SK-N-SH treated with all-trans-retinoic acid at 6 μM for 48 hours (cell line): ENCODE measurements around the gene DGUOK.

Source experiments
- ATAC-seq: fragments of 200-7000 bp; cut with Tn5 transposase; 3 replicates; pipeline ENCODE4 v1.9.1; 2020; ENCODE audit warnings: mild to moderate bottlenecking, moderate library complexity
- CREB5 ChIP-seq: fragments of 250-450 bp; sonication (Bioruptor Pico); IDR thresholded peaks from 2 replicates; pipeline ENCODE4 v1.5.1; 2020; ENCODE audit warnings: low read depth, mild to moderate bottlenecking, moderate library complexity
- CSDC2 ChIP-seq: fragments of 250-450 bp; sonication (Bioruptor Pico); IDR thresholded peaks from 2 replicates; pipeline ENCODE4 v1.5.0; 2020; ENCODE audit warnings: mild to moderate bottlenecking, moderate library complexity
- CSRNP3 ChIP-seq: fragments of 250-450 bp; sonication (Bioruptor Pico); IDR thresholded peaks from 2 replicates; pipeline ENCODE4 v1.5.1; 2021; ENCODE audit warnings: mild to moderate bottlenecking, moderate library complexity
- ESRRG ChIP-seq: fragments of 250-450 bp; sonication (Bioruptor Pico); IDR thresholded peaks from 2 replicates; pipeline ENCODE4 v1.6.1; 2021; ENCODE audit warnings: mild to moderate bottlenecking
- GLIS3 ChIP-seq: fragments of 250-450 bp; sonication (Bioruptor Pico); IDR thresholded peaks from 2 replicates; pipeline ENCODE4 v1.5.0; 2020; ENCODE audit warnings: mild to moderate bottlenecking, moderate library complexity
- ISL1 ChIP-seq: fragments of 250-450 bp; sonication (Bioruptor Pico); IDR thresholded peaks from 2 replicates; pipeline ENCODE4 v2.1.2; 2022; ENCODE audit warnings: mild to moderate bottlenecking, moderate library complexity
- OSR1 ChIP-seq: fragments of 250-450 bp; sonication (Bioruptor Pico); IDR thresholded peaks from 2 replicates; pipeline ENCODE4 v1.8.0; 2022; ENCODE audit warnings: moderate library complexity, mild to moderate bottlenecking, inconsistent platforms
- PATZ1 ChIP-seq: fragments of 250-450 bp; sonication (Bioruptor Pico); IDR thresholded peaks from 2 replicates; pipeline ENCODE4 v1.8.0; 2020; ENCODE audit warnings: mild to moderate bottlenecking, moderate library complexity, borderline replicate concordance
- POU6F1 ChIP-seq: fragments of 250-450 bp; sonication (Bioruptor Pico); IDR thresholded peaks from 2 replicates; pipeline ENCODE4 v1.8.0; 2021; ENCODE audit warnings: low read depth, mild to moderate bottlenecking, moderate library complexity, borderline replicate concordance
- PPARA ChIP-seq: fragments of 250-450 bp; sonication (Bioruptor Pico); IDR thresholded peaks from 2 replicates; pipeline ENCODE4 v1.5.0; 2020; ENCODE audit warnings: mild to moderate bottlenecking, borderline replicate concordance
- RARB ChIP-seq: fragments of 250-450 bp; sonication (Bioruptor Pico); IDR thresholded peaks from 2 replicates; pipeline ENCODE4 v1.8.0; 2021; ENCODE audit warnings: mild to moderate bottlenecking, moderate library complexity
- TOX ChIP-seq: fragments of 250-450 bp; sonication (Bioruptor Pico); IDR thresholded peaks from 2 replicates; pipeline ENCODE4 v1.8.0; 2021; ENCODE audit warnings: mild to moderate bottlenecking, moderate library complexity, borderline replicate concordance
- TSHZ2 ChIP-seq: fragments of 250-450 bp; sonication (Bioruptor Pico); IDR thresholded peaks from 2 replicates; pipeline ENCODE4 v1.5.0; 2020; ENCODE audit warnings: mild to moderate bottlenecking, moderate library complexity
- ZC3H10 ChIP-seq: fragments of 250-450 bp; sonication (Bioruptor Pico); IDR thresholded peaks from 2 replicates; pipeline ENCODE4 v1.5.1; 2021; ENCODE audit warnings: mild to moderate bottlenecking, moderate library complexity
- ZFP3 ChIP-seq: fragments of 250-450 bp; sonication (Bioruptor Pico); IDR thresholded peaks from 2 replicates; pipeline ENCODE4 v1.5.0; 2020; ENCODE audit warnings: mild to moderate bottlenecking, moderate library complexity
- ZNF565 ChIP-seq: fragments of 450-650 bp; formaldehyde crosslinking; conservative IDR thresholded peaks from 2 replicates; pipeline ENCODE4 v1.5.0; 2020; ENCODE audit warnings: low read depth, mild to moderate bottlenecking, moderate library complexity
- ZNF8 ChIP-seq: fragments of 450-650 bp; formaldehyde crosslinking; IDR thresholded peaks from 2 replicates; pipeline ENCODE4 v1.5.0; 2020; ENCODE audit warnings: mild to moderate bottlenecking, moderate library complexity

DGUOK gene

GRCh38 chr2:73917696-73918207 is 8.9 kb upstream of the DGUOK start (continued):
- TF ChIP-seq TSHZ2 (no peak), PPARA (CRISPR knock-in tag) (no peak), CSRNP3 (CRISPR knock-in tag) (no peak), CREB5 (CRISPR knock-in tag) (no peak), RARB (CRISPR knock-in tag) (no peak)

GRCh38 chr2:73918856-73919255 is 7.8 kb upstream of the DGUOK start:
- TF ChIP-seq TOX (CRISPR knock-in tag) (no peak), ZFP3 (CRISPR knock-in tag) (no peak), CSDC2 (CRISPR knock-in tag) (no peak), OSR1 (CRISPR knock-in tag) (no peak), ZNF8 (no peak), GLIS3 (CRISPR knock-in tag) (no peak)
- ATAC-seq: no peak

GRCh38 chr2:73919596-73920228 is 7.0 kb upstream of the DGUOK start:
- TF ChIP-seq TOX (CRISPR knock-in tag): no peak
- TF ChIP-seq, all 23 proteins: peak for 0
- no peak for ATAC-seq

- peak; percentile 83 for ATAC-seq
Measured at GRCh38 chr2:73920577-73921545, 5.8 kb upstream of the DGUOK start.

More at GRCh38 chr2:73920577-73921545, 5.8 kb upstream of the DGUOK start:
- no peak for TF ChIP-seq ISL1 (CRISPR knock-in tag)
- TF ChIP-seq TOX (CRISPR knock-in tag): no peak
- no peak for TF ChIP-seq ZNF8
- TF ChIP-seq PPARA (CRISPR knock-in tag): no peak
- TF ChIP-seq CSRNP3 (CRISPR knock-in tag): no peak
- no peak for TF ChIP-seq ESRRG
- no peak for TF ChIP-seq OSR1 (CRISPR knock-in tag)
- TF ChIP-seq TSHZ2: no peak
- no peak for TF ChIP-seq ZNF565 (CRISPR knock-in tag)
- TF ChIP-seq ZC3H10 (CRISPR knock-in tag): no peak
- TF ChIP-seq CREB5 (CRISPR knock-in tag): no peak
- no peak for TF ChIP-seq PATZ1
- TF ChIP-seq POU6F1 (CRISPR knock-in tag): no peak
- TF ChIP-seq, all 23 proteins: peak for 0
